MG63 (cell line): ENCODE results near the gene OPA3. TPM values are rescaled to one million over a fixed set of nuclear protein-coding genes. Genes with fewer than 3 reads are reported as not detected.
A peak's percentile ranks its signal among the peaks of the same experiment; 100 is the strongest.
"Not testable (repeated sequence)": the region's sequence is repeated elsewhere in the genome, so short reads cannot be mapped to it uniquely, and the experiment has no call there.

ENCODE experiments used
- DNase-seq: peaks from one replicate; pipeline ENCODE4 v3.0.0-alpha.2; 2020
- H3K27me3 ChIP-seq: fragments of 250-450 bp; sonication (Bioruptor Pico); 2 replicates; pipeline ENCODE4 v1.5.1; 2020; ENCODE audit warnings: mild to moderate bottlenecking, moderate library complexity
- H3K36me3 ChIP-seq: fragments of 250-450 bp; sonication (Bioruptor Pico); 2 replicates; pipeline ENCODE4 v1.5.1; 2020; ENCODE audit warnings: mild to moderate bottlenecking, moderate library complexity
- H3K4me3 ChIP-seq: fragments of 250-450 bp; sonication (Bioruptor Pico); 2 replicates; pipeline ENCODE4 v1.5.1; 2020; ENCODE audit warnings: mild to moderate bottlenecking, moderate library complexity
- H3K9me3 ChIP-seq: fragments of 250-450 bp; sonication (Bioruptor Pico); 2 replicates; pipeline ENCODE4 v1.5.1; 2020; ENCODE audit warnings: mild to moderate bottlenecking, moderate library complexity
- total RNA-seq: library from RNA; depleted of rRNA; stranded (reverse); fragments of >200 nt; shearing (Covaris generic); gene quantifications from 2 replicates; pipeline ENCODE4 v1.2.3, GENCODE V29; 2014; ENCODE audit warnings: low replicate concordance

Gene OPA3
- total RNA-seq, 1 experiment from 2014 or later, result 21.2 TPM

DNA sequence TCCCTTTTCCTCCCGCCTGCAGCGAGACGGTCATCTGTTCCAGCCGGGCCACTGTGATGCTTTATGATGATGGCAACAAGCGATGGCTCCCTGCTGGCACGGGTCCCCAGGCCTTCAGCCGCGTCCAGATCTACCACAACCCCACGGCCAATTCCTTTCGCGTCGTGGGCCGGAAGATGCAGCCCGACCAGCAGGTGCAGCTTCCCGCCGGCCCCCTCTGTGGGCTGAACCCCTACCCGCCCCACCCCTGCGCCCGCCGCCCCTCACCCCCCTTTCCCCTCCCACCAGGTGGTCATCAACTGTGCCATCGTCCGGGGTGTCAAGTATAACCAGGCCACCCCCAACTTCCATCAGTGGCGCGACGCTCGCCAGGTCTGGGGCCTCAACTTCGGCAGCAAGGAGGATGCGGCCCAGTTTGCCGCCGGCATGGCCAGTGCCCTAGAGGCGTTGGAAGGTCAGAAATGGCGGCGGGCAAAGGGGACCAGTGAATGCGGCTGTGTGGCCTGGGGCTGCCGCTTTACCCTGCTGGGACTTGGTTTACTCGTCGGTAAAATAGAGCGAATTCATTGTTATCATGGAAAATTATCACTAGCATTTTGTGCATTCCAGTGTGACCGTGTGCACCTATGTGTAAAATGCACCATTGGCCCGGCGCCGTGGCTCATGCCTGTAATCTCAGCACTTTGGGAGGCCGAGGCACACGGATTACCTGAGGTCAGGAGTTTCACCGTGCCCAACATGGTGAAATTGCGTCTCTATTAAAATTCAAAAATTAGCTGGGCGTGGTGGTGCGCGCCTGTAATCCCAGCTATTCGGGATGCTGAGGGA is 66.7 kb downstream of the OPA3 start:
- Histone ChIP-seq H3K4me3 (no peak overlapping the region), H3K9me3 (no peaks in the 10 kb centered on the region), H3K27me3 (no peaks in the 10 kb centered on the region), H3K36me3 (peaks cover 73% of the 10 kb centered on the region)
- DNase-seq, result no peak

DNA sequence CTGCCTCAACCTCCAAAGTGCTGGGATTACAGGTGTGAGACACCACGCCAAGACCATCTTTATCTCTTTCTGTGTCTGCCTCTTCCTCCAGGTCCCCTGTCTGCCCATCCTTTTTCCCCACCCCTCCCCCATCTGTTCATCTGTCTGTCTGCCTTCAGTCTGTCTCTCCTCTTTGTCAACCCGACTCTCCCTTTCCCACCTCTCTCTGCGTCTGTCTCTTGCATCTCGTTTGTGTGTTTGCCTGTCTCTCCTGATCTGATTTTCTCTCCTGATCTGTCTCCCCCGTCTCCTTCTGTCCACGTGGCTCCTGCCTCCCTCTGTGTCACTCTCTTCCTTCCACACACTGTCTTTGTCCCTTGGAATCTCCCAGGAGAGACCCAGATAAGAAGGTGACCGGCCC is 67.4 kb downstream of the OPA3 start:
- Histone ChIP-seq H3K36me3 (peaks cover 69% of the 10 kb centered on the region), H3K9me3 (no peaks in the 10 kb centered on the region), H3K27me3 (no peaks in the 10 kb centered on the region), H3K4me3 (no peak overlapping the region)
- no peak for DNase-seq

DNA sequence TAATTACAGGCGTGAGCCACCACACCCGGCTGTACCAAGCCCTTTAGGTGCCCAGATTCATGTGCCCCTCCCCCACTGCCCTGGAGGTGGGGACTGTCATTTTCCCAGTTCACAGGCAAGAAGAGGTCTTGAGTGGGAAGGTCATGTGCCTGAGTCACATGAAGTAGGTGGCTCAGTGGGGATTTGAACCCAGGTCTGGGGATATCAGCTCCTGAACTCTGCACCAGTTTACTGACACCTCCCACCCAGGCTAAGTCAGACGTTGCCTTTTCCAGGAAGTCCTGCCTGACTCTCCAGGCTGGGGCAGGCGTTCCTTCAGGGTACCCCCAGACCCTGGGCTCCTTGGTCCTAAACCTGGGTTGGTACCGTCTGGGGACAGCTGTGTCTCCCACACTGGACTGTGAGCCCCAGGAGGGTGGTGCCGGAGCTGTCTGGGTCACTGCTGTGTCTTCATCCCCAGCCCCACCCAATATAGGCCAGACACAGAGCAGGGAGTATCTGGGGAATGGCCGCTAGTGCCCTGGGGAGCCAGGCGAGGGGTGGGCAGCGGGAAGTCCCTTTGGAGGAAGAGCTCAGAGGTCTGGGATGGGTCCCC is 68.7 kb downstream of the OPA3 start:
- Histone ChIP-seq H3K36me3 (peaks cover 72% of the 10 kb centered on the region), H3K4me3 (no peak overlapping the region), H3K27me3 (no peaks in the 10 kb centered on the region), H3K9me3 (no peaks in the 10 kb centered on the region)
- no peak for DNase-seq

DNA sequence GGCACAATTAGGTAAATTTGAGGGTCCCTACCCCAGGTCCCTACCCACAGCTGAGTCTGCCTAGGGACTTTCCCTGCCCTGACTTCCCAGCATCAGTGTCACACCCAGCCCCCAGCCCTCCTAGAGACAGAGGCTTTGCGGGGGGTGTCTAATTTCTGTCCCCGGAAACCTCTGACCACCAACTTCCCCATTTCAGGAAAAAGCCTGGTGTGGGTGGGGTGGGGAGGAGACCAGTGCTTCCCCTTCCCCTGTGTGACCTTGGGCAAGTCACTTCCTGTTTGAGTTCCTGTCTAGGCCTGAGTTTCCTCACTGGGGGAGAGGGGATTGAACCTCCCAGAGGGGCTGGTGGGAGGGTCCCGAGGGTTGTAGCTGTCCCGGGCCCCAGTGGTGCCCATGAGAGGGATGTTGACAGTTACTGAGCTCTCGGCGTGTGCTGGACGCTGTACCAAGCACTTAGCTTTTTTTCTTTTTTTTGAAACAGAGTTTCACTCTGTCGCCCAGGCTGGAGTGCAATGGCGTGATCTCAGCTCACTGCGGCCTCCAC is 69.4 kb downstream of the OPA3 start:
- H3K27me3 ChIP-seq, result no peaks in the 10 kb centered on the region

DNA sequence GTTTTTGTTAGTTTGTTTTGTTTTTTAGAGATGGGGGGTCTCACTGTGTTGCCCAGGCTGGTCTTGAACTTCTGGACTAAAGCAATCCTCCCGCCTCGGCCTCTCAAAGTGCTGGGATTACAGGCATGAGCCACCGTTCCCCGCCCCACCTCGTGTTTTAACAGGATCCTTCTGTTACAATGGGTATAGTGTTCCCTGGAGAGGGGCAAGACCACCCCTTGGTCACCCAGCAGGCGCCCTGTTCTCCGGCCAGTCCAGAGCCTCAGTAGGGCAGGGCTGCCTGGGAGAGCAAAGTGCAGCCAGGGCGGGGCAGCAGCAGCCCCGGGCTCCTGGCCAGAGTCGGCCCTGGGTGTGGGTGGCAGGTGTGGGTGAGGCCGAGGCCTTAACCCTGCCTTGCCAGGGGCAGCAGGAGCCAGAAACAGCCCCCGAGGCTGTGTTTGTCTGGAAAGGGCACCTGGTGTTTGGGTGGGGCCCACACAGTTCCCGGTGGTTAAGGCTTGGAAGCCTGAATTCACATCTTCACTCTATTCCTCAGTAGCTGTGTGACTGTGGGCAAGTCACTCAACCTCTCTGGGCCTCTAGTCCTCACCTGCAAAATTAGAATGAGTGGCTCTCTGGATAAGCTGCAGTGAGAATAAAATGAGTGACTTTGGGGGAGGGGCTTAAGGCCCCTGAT is 70.1 kb downstream of the OPA3 start:
- DNase-seq, result no peak
- Histone ChIP-seq H3K4me3 (no peak overlapping the region), H3K36me3 (peaks cover 77% of the 10 kb centered on the region), H3K9me3 (no peaks in the 10 kb centered on the region), H3K27me3 (no peaks in the 10 kb centered on the region)

More for the DNA sequence above, 69.4 kb downstream of the OPA3 start:
- Histone ChIP-seq H3K4me3 (no peak overlapping the region), H3K9me3 (no peaks in the 10 kb centered on the region), H3K36me3 (peaks cover 76% of the 10 kb centered on the region)
- no peak for DNase-seq

DNA sequence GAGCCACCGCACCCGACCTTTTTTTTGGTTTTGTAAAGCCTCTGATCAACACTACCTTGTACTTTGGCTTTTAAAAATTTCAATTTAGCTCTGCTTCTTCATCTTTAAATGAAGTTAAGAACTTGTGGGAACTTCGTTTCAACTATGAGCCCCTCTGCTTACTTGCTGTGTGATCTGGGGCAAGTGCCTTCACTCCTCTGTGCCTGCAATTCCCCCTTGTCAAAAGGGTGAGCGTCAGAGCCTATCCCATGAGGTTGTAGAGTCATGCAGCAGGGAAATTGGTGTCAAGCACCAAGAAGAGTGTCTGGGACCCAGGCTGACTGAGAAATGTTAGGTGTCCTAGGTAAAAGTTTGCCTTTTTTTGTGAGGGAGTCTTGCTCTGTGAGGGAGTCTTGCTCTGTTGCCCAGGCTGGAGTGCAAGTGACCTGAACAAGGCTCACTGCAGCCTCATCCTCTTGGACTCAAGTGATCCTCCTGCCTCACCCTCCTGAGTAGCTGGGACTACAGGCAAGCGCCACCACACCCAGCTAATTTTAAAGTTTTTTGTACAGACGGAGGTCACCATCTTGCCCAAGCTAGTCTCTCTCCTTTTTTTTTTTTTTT is 71.6 kb downstream of the OPA3 start:
- Histone ChIP-seq H3K27me3 (no peaks in the 10 kb centered on the region), H3K36me3 (peaks cover 70% of the 10 kb centered on the region), H3K9me3 (no peaks in the 10 kb centered on the region), H3K4me3 (no peak overlapping the region)
- DNase-seq, result no peak

DNA sequence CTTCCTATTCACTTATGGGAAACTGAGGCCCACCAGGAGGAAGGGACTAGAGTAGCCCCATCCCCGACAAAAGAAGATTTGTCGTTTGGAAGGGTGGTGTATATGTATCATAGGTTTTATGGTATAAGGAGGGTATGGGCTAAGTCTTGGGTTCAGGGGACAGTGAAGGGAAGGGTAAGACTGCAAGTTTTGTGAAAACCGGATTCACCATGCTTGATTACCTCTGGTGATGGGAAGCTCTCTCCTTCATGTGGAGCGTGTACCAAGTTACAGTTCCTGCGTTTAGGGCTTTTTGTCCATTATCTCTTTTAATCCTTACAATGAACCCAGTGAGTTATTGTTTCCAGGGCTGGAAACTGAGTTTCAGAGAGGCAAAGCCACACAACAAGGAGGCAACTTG is 73.5 kb downstream of the OPA3 start:
- H3K4me3 ChIP-seq, result no peak overlapping the region
- DNase-seq, result no peak
- peaks cover 57% of the 10 kb centered on the region for H3K36me3 ChIP-seq
- H3K27me3 ChIP-seq, result no peaks in the 10 kb centered on the region
- no peaks in the 10 kb centered on the region for H3K9me3 ChIP-seq

DNA sequence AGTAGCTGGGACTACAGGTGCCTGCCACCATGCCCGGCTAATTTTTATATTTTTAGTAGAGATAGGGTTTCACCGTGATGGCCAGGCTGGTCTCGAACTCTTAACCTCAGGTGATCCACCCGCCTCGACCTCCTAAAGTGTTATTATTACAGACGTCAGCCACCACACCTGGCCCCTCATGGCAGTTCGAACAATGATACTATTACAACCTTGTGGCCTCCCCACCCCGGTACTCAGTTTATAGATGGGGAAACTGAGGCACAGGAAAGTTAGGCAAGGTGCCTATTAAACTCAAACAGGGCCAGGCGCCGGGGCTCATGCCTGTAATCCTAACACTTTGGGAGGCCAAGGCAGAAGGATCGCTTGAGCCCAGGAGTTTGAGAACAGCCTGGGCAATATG is 74.2 kb downstream of the OPA3 start:
- H3K4me3 ChIP-seq, H3K27me3 ChIP-seq, DNase-seq, H3K9me3 ChIP-seq: not testable (repeated sequence)
- peaks cover 50% of the 10 kb centered on the region for H3K36me3 ChIP-seq

DNA sequence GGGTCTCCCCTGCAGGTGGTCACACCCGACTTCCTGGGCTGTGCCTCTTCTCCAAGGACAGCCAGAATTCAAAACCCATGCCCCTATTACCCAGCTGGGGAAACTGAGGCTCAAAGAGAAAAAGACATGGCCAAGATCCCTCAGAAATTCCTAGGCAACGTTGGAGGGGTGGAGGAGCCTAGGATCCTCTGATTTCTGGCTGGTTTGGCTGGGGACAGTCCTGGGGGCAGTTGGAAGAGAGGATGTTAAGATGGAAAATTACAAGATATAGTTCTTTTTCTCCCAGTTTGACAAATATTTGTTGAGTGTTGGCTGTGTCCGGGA is 74.9 kb downstream of the OPA3 start:
- peaks cover 43% of the 10 kb centered on the region for H3K36me3 ChIP-seq
- H3K27me3 ChIP-seq, result no peaks in the 10 kb centered on the region
- peak overlapping the region; percentile 71 for H3K4me3 ChIP-seq
- DNase-seq, result no peak
- H3K9me3 ChIP-seq, result no peaks in the 10 kb centered on the region

DNA sequence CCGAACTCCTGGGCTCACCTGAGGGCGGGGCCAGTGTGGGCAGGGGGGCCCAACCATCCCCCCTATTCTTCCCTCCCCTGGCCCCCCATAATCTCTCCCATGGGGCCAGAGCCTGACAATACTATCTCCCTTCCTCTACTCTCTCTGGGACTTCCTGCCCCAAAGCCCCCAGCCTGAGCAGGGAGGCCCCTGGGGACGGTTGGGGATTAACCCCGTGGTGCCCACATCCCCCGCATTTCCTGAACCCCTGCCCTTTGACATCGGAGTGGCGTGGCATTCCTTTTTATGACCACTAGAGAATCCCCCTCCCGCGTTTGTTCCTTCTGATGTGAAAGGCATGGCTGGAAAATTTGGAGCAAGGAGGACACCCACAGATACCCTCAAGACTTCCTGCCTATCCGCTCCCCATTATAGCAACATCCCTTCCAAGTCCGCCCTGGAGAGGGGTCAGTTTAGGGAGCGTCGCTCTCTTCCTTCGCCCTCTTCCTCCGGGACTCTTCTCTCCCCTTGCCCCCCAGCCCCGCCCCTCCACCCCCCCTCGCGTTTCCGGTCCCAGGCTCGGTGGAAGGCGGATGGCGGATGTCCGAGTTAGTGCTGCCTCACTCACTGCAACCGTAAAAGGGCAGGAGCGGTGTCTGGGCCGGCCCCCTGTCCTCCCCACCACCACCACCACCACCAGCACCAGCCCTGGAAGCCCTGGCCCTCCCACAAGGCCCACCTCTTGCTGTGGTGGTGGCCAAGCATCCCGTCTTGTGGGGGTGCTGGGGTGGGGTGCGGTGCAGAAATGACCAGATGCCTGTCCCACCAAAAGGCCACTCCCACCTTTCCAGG is 75.5 kb downstream of the OPA3 start:
- Histone ChIP-seq H3K4me3 (peak overlapping the region; percentile 71), H3K27me3 (no peaks in the 10 kb centered on the region), H3K36me3 (peaks cover 37% of the 10 kb centered on the region), H3K9me3 (no peaks in the 10 kb centered on the region)
- DNase-seq, result peak; percentile 80

DNA sequence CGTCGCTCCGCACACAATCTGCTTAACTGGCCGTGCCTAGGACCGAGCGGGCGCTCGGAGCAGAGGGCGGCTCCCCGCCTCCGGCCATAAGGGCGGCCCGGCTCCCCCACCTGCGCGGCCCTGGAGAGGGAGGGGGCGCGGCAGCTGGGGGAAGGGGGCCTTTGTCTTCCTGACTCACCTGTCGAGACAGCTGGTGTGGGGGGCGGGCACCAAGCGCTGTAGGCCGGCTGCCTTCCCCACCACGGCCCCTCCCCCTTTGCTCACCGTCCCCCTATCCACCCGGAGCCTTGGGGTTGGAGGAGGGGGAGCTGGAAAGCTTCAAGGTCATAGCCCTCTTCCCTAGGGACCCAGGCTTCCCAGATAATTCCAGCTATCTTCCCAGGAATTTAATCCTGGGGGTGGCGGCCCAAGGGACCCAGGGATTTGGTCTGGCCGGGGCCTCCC is 76.2 kb downstream of the OPA3 start:
- peak overlapping the region; percentile 71 for H3K4me3 ChIP-seq
- DNase-seq, result peak; percentile 47
- H3K36me3 ChIP-seq, result peaks cover 31% of the 10 kb centered on the region
- no peaks in the 10 kb centered on the region for H3K27me3 ChIP-seq
- H3K9me3 ChIP-seq, result no peaks in the 10 kb centered on the region

DNA sequence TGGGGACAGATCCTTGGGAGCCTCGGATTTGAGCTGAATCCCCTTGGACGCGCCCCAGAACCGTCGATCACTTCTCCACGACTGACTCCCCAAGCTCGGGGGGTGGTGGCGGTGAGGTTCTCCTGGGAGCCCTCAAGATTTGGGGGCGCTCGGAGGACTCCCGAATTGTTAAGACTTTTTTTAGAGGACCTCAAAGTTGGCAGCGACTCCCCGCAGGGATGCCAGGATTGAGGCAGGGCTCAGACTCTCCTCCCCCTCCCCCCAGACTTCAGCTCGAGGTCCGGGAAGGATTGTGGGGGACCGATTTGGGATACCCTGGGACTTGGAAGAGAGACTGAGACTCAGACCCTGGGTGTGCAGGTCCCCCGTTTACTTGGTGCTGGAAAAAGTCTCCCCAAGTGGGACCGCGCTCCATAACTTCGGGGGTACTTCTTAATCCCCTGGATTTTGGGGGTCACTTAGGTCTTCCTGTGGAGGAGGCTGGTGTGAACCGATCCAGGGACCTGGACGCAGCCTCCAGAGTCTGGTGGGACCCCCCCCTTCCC is 76.7 kb downstream of the OPA3 start:
- H3K9me3 ChIP-seq, result no peaks in the 10 kb centered on the region
- H3K27me3 ChIP-seq, result no peaks in the 10 kb centered on the region
- H3K4me3 ChIP-seq, result peak overlapping the region; percentile 71
- peaks cover 30% of the 10 kb centered on the region for H3K36me3 ChIP-seq
- DNase-seq, result peak; percentile 37

DNA sequence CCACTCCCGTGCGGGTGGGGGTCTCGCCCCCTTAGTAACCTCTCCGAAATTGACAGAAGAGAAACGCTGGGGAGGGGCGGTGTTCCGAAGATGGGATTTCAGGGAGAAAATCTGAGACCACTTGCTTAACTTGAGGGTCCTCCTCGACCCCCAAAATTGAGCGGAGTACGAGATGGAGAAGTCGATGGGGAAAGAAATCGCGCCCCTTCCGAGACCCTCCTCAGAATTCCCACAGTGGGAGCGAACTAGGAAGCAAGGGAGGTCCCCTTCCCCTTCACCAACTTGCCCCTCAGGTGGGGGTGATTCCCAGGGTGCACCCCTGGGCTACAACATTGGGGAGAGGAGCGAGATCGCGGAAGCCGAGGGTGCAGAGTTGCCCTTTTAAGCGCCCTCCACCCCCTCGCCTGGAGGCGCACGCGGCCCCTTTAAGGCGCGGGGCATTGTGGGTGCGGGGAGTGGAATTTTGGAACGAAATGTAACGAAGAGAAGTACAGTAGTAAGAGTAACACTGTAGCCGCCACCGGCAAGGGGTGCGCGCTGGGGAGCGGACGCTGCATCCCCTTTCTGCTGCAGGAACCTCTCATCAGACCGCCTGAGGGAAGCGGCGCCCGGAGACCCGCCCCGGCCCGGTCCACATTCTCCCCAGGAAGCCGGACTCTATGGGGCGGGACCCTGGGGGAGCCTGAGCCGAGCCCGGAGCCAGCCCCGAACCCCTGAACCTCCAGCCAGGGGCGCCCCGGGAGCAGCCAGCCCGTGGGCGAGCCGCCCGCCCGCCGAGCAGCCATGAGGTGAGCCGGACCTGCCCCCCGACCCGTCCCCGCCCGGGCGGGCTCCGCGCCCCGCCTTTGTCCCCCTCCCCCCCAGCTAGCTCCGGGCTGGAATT is 77.4 kb downstream of the OPA3 start, which contains the start of gene VASP:
VASP (plus strand) TSS at position 491 of the 883 bp plus-strand sequence; CDS start at position 784, 293 bp downstream.
- Histone ChIP-seq H3K36me3 (peaks cover 30% of the 10 kb centered on the region), H3K27me3 (no peaks in the 10 kb centered on the region), H3K4me3 (peak within 1 kb of the TSS; percentile 71), H3K9me3 (no peaks in the 10 kb centered on the region)
- DNase-seq, result peak; percentile 92

DNA sequence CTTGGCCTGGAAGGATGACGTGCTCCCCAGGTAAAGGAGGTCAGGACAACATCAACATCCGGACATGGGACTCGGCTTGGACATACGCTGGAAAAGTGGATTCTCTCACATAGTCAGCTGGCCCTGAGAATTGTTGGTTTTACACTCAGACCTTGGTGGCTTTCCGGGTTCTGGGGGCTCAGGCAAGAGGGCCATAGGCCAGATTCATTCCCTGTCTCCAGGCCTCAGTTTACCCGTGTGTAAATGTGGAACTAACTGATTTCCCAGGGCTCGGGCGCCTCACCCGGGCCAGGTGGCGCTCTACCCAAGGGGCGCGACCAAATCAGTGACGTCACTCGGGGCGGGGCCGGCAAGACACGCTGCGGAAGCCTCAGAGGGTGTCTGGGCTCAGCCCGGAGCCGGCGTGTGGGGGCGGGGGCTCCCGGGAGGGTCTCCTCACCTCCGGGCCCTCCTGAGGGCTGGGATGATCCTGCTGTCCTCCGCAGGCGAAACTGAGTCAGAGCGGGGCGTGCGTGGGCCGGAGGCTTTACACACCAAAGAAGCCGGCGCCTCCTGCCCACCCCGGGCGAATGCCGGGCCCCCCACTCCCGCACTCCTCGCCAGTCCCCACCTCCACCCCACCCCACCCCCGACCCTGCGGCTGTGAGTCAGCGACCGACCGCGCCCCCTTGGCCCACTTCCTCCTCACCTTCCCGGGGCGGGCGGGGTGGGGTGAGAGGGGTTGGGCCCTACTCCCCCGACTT is 78.2 kb downstream of the OPA3 start:
- DNase-seq, result peak; percentile 97
- peak overlapping the region; percentile 71 for H3K4me3 ChIP-seq

DNA sequence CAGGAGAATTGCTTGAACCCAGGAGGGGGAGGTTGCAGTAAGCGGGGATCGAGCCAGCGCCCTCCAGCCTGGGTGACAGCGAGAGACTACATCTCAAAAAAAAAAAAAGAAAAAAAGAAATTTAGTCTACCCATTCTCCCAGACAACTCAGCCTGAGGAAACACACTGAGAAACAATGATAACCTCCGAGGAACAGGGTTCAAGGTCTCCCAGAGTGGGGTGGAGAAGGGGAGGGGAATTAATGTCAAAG is 78.7 kb downstream of the OPA3 start:
- Histone ChIP-seq H3K36me3 (peaks cover 20% of the 10 kb centered on the region), H3K9me3 (no peaks in the 10 kb centered on the region), H3K4me3 (peak overlapping the region; percentile 71), H3K27me3 (no peaks in the 10 kb centered on the region)
- DNase-seq, result no peak

More for the DNA sequence above, 78.2 kb downstream of the OPA3 start:
- Histone ChIP-seq H3K36me3 (peaks cover 25% of the 10 kb centered on the region), H3K27me3 (no peaks in the 10 kb centered on the region), H3K9me3 (no peaks in the 10 kb centered on the region)
